A673 (cell line): Measurements from ENCODE around the gene ZBTB47.

Experiments
- CTCF ChIP-seq: fragments of 300-800, 200-600 bp; sonication (generic); conservative IDR thresholded peaks from 2 replicates; pipeline ENCODE4 v1.5.1; 2017; ENCODE audit warnings: low read depth, mild to moderate bottlenecking, antibody characterized with exemption, low read length, moderate library complexity, mixed read lengths
- EZH2 ChIP-seq: fragments of 200-600 bp; sonication (generic); IDR thresholded peaks from 2 replicates; pipeline ENCODE4 v1.6.1; 2017; ENCODE audit warnings: borderline replicate concordance, low read depth, mild to moderate bottlenecking, mixed read lengths, antibody characterized with exemption, low read length; ENCODE audit not compliant: poor library complexity, severe bottlenecking

- no peak for TF ChIP-seq CTCF
- TF ChIP-seq EZH2 = no peak
Measured at GRCh38 chr3:42690191-42690590, 36.7 kb downstream of the ZBTB47 start.
